ENCODE measurements around the gene SERINC2.
"Not testable (repeated sequence)": the region's sequence is repeated elsewhere in the genome, so short reads cannot be mapped to it uniquely, and the experiment has no call there.

Gene SERINC2

DNA sequence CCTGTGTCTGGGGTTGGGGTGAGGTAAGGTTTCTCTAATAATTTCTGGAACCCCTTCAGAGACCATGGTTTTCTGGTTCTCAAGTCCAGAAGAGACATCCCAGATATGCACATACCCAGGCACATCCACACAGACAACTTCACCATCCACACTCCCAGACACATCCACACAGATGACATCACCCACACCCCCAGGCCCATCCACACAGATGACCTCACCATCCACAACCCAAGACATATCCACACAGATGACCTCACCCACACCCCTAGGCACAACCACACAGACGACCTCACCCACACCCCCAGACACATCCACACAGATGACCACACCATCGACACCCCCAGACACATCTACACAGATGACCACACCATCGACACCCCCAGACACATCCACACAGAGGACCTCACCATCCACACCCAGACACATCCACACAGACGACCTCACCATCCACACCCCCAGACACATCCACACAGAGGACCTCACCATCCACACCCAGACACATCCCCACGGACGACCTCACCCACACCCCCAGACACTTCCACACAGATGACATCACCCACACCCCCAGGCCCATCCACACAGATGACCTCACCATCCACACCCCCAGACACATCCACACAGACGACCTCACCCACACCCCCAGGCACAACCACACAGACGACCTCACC lies 26.3 kb upstream of the SERINC2 start:
- ATAC-seq = not testable (repeated sequence)

DNA sequence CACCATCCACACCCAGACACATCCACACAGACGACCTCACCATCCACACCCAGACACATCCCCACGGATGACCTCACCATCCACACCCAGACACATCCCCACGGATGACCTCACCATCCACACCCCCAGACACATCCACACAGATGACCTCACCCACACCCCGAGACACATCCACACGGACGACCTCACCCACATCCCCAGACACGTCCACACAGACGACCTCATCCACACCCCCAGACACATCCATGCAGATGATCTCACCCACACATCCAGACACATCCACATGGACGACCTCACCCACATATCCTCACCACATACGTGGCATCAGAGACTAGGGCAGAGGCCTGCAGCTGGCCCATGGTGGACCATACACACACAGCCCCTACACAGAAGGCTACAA lies 25.4 kb upstream of the SERINC2 start:
- ATAC-seq = no peak

DNA sequence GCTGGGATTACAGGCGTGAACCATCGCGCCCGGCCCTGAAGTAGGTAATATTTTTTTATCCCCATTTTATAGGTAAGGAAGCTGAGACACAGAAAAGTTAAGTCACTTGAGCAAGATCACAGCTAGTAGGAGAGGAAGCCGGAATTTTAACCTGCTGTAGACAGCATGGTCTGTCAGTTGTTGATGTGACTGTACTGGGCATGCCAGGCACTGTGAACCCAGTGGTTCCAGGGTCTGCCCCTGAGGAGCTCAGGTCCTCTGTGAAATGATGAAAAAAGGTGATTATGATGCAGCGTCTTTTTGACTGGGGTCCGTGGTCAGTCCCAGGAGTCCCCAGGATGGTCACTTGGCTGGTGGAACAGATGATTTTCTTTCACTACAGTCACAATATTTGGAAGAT lies 23.4 kb upstream of the SERINC2 start:
- ATAC-seq = no peak

DNA sequence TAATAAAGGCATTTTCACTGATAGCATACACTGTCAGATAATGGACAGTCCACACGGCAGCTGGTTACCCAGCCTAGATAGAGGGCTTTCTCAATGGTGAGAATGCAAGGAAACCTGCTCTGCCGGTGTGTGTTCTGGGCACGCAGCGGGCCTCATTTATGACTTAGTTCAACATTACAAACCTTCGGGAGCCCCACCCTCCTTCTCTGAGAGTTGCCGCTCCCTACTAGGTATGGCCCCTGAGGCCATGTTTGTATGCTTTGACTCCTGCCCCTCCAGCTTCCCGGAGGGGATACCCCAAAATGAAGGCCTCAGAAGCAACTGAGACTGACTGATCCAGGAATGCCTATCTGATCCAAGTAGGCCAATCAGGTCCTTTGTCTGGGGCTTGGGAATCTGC lies 22.9 kb upstream of the SERINC2 start:
- ATAC-seq = no peak

DNA sequence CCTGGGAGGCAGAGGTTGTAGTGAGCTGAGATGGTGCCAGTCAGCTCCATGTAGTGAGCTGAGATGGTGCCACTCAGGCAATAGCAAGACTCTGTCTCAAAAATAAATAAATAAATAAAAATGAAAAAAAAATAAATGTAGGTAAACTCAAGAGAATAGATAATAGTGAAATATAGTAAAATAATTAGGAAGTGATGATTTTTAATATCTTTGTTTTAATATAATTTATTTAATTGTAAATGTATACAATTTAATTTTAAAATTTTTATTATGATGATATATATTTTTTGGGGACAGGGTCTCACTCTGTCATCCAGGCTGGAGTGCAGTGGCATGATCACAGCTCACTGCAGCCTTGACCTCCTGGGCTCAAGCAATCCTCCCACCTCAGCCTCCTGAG lies 19.6 kb upstream of the SERINC2 start:
- no peak for ATAC-seq

DNA sequence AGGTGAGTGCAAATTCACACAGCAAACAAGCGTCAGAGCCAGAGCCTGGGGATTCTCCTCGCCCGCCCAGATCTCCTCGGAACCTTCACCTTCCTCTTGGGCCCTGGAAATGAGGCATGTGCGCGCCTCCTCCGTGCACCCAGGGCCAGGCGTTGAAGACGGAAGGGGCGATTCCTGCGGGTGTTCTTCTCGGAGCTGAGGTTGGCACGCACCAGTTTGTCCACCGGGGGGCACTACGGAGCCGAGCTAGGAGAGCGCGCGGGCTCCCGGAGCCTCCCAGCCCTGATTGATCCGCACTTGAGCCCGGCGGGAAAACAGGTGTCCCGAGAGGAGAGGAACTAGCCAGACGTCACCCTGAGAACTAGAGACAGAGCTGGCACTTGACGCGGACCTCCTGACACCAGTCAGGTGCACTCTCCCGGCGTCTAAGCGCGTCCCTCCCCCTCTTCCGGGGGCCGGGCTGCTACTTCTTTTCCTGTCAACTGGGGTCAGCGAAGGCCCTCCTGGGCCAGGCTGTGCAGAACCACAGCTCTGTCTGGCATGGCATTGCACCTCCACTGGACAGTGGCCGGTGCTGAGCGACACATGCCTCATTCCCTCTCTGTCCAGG lies 18.3 kb upstream of the SERINC2 start:
- ATAC-seq = peak; percentile 86 to 91

DNA sequence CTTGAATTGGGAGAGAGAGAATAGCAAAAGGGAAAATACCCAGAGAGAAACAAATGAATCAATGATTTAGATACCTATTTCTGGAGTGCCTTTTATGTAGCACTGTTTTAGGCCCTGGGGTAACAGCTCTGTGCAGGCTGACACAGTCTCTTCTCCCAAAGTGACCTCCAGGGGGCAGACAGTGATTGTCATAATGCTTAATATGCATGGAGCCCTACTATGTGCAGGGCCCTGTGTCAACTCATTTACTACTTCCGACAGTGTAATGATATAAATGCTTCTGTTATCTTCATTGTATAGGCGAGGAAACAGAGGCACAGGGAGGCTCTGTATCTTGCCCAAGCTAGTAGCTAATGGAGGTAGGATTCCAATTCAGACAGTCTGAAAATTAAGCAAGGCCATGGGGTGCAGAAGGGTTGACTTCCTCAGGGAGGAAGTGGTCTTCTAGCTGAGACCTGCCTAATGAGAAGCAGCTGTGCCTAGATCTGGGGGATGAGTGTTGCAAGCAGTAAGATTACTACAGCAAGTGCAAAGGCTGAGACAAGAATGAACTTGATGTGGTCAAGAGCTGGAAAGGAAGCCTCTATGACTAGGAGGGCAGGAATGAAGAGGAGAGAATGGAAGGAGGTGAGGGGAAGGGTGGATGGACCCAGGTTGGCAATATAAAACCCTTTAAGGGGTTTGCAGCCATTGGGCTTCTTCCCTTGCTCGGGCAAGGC lies 16.2 kb upstream of the SERINC2 start:
- ATAC-seq = no peak

DNA sequence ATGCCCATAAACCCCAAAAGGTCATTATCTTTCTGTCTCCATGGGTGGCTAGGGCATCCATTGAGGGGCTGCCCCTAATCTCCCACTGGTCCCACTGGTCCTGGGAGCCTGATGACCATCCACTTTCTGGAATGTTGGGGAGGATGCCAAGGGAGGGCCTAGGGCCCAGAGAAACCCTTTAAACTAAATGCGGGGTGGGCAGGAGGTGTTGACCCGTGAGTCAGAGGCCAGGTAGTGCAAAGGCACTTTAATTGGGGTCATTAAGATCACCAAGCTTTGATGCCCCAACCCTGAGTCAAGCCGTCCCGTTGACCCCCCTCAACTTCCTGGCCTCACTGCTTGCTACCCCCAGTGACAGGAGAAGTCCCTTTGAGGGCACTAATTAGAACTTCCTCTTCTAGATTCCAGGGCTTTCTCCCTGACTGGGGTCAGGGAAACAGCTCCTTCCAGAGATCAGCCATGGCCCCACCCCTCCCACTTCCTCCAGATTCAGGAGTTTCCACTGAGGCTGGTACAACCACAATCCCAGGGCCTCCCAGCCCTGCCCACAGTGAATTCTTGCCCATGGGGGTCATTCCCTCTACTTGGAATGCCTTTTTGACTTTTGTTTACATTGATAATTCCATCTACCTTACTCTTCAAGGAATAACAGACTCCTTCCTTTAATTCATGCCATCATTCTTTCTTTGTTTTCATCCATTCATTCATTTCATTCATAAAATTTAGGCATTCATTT lies 15.5 kb upstream of the SERINC2 start:
- no peak for ATAC-seq

DNA sequence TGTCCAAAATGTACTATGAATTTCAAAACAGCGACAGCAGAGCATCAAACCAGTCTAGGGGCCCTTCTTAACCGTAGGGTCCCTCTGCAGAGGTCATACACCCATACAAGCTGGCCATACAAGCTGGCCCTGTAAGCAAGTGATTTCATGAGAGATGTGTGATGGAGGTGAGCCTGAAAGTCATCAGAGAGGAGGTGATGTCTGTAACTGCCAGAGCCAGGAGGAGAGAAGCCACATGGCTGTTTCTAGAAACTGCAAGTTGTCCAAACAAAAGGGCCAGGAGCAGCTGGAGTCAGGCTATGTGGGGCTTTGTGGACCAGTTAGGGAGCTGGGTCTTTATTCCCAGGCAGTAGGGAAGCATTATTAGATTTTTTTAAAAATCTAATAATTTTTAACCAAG lies 14.8 kb upstream of the SERINC2 start:
- no peak for ATAC-seq

DNA sequence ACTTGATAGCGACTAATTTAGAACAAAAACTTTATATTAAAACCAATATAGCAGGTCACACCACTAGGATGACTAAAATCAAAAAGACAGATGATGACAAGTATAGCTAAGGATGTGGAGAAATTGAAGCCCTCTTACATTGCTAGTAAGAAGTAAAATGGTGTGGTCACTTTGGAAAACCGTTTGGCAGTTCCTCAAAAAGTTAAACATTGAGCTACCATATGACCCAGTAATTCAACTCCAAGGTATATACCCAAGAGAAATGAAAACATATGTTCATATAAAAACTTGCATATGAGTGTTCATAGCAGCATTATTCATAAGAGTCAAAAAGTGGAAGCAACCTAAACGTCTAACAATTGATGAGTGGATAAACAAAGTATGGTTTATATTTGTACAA lies 13.0 kb upstream of the SERINC2 start:
- no peak for ATAC-seq

DNA sequence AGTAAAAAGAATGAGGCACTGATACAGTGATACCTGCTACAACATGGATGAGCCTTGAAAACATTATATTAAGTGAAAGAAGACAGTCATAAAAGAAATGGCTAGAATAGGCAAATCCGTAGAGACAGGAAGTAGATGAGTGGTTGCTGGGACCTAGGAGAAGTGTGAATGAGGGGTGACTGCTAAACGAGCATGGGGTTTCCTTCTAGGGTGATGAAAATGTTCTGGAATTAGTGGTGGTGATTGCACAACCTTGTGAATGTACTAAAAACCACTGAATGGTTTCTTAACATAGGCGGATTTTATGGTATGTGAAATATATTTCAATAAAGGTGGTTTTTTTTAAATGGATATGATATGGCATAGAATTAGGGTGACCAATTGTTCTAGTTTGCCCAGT lies 12.6 kb upstream of the SERINC2 start:
- ATAC-seq = no peak

DNA sequence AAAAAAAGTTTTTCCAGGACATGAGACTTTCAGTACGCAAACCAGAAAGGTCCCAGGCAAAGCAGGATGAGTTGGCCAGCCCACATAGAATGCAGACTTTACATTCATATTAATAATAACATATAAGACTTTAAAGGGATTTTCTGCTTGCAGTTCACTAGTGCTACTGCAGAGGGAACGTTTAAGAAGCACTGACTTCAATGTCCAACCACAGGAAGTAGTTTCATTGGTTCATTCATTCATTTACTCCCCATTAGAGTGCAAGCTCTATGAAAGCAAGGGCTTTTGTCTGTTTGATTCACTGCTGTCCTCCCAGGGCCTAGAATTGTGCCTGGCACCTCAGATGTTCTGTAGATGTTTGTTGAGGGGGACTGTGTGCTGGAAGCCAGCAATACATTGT lies 11.8 kb upstream of the SERINC2 start:
- no peak for ATAC-seq

DNA sequence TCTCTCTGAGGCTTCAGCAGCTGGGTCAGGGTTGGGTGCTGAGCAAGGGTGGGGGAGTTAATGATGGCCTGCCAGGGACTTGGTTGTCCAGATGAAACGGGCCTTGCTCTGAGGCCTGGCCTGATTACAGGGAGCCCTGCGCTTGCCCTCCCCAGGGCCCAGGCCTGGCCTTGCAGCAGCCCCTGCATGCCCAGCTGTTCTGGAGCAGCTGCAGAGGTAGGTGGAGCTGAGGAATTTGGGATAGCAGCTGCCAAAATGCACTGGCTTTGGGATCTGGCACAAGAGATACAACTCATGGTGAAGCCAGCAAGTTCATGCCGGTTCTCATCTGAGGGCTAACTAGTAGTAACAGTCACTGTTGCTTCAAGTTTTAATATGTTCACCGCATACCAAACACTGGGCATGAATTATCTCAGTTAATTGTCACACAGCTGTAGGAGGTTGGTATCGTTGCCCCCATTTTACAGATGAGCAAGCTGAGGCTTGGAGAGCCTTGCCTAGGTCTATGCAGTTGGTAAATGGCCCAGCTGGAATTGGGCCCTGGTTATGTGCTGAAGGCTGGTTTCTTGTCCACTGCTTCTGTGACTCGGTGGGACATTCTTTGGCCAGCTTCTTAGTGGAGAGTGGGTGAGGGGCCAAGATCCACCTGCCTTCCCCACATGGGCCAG lies 7.3 kb upstream of the SERINC2 start:
- no peak for ATAC-seq

DNA sequence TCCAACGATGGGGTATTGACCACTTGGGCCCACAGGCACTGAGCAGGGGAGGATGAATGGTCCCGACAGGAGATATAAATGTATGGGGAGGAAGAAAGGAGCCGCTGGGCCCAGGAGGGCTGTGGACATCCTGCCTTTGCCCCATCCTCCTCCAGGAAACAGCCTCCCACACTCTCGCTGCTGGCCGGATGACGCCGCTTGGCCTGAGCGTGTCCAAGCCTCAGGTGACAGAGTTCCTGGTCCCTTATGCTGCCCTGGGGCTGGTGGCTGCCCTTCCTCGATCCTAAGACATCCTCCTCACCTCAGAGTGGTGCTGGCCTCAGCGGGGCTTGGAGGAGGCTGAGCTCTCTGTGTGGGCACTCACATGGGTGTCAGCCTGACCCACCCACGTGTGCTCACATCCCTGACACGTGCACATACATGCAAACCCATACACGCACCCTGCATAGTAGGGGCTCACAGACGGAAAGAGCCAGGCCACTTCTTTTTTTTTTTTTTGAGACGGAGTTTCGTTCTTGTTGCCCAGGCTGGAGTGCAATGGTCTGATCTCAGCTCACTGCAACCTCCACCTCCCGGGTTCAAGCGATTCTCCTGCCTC lies 5.9 kb upstream of the SERINC2 start:
- no peak for ATAC-seq

DNA sequence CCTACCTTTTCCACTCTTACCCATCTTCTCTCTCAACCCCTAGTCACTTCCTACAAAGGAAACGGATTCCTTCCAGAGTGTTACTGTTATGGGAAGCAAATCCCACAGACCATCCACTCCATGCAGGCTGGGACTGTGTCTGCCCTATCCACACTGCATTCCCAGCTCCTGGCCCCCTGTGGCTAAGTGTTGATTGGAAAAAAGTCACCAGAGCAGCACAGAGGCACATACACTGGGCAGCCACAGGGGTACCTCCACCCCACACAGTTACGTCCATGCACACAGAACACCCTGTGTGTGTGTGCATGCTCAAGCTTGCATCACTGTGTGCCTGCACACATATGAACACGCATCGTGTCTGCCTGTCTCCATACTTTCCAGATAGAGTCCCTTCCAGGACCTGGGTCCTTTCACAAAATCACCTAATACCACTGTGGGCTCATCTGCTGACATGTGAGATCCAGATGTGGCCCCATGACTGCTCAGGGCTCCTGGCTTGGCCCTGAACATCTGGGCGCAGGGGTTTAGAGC lies 4.2 kb upstream of the SERINC2 start:
- ATAC-seq = no peak

DNA sequence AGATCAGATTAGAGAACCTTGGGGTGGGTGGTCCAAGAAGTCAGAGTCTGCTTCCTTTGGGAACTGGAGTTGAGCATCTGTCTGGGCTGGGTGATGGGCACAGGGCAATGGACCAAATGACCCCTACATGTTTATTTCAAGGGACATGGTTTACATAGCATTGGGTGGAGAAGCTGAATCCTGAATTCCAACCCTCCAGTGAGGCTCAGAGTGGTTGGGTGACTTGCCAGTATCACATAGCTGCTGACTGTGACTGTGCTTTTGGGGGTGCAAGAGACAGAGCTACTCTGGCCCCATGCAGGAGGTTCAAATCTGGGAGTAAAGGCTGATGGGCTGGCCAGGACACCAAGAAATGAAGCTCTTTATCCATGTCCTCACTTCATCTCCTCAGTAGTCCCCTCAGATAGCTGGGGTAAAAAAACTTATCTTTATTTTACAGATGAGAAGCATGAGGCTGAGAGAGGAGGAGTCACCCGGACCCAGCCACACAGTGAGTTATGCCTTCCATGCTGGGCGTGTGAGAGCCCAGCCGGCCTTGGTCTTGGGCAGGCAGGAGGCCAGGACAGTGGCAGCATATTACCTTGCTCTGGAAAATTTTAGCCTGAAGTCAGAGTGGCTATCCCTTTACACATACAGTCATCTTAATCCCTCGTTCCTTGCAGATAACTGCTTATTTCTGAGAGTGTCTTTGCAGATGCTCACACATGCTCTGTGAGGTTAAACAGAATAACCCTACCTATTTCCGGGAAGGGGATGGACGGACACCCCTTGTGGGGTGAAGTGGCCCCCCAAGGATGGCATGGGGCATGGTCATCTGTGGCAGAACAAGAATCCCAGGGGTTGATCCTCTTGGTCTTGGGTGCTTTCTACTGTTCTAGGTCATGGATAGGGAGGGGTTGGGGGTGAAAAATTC lies 2.8 kb upstream of the SERINC2 start:
- no peak for ATAC-seq

DNA sequence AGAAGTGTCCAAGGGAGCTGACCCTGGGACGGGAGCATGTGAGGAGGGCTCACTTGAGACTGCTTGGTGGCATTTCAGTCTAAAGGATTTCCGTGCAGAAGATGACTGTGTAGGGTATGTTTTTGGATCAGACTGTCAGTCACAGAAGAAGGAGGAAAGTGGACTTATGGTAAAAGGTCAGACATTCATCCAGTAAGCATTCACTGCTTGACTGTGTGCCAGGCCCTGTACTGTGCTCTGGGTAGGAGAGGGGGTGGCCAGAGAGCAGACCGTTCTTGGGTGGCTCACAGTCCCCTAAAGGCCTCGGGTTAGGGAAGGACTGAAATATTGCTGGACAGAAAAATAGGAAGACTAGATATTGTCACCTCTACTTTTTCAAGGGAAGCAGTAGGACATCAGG lies 2.1 kb upstream of the SERINC2 start:
- no peak for ATAC-seq

DNA sequence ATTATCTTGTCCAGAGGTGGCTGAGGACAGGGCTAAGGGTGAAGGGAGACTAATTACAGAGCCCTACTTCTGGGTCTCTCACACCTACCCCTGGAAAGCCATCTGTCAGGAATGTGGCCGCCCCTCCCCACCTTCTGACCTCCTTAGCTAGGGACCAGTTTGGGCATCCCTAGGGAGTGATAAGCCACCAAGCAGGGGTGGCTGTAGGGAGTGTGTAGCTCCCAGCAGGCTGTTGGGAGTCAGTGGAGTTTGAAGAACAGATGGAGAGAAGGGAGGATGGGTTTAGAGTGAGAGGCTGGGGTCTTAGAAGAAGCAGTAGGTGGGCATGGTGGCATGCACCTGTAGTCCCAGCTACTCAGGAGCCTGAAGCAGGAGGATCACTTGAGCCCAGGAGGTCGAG lies 808 bp upstream of the SERINC2 start:
- no peak for ATAC-seq

DNA sequence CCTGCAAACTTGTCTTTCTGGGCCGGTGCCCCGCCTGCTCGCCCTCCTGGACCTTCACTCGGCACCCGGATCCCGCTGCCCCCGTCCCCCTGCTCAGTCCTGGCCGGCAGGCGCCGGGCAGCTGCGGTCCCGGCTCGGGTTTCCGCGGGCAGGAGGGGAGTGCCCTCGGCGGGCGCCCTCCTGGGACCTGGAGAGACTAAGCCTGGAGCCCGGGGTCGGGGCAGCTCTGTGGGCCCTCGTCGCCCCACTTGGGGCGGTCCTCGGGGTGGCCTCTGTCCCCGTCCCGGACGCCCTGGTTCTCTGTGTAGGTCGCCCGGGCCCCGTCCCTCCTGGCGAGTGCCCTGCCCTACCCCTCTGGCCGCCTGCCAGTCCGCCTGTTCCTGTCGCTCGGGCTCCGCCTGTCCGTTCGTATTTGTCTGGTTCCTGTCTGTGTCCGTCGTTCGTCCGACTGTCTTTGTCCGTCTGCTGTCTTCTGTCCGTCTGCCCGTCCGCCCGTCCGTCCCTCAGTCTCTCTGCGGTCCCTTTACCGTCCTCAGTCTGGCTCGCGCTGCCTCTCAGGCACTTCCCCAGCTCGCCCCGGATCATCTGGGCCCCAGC lies 490 bp downstream of the SERINC2 start:
- no peak for ATAC-seq

DNA sequence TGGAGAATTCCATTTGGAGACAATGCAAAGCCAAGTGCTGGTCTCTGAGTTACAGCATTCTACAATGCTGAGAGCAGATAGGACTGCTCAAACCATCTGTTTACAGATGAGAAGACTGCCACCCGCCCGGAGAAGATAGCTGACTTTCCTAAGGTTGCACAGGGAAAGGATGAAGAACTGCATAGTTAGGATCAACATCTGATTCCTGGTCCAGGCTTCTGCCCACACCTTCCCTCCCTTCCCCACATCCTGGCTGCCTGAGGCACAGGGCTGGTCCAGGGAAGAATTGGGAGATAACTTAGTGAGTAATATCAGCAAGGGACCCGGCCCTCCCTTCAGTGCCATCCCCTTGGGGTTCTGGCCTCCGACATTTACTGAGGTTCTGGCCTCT lies 2.0 kb downstream of the SERINC2 start:
- no peak for ATAC-seq

DNA sequence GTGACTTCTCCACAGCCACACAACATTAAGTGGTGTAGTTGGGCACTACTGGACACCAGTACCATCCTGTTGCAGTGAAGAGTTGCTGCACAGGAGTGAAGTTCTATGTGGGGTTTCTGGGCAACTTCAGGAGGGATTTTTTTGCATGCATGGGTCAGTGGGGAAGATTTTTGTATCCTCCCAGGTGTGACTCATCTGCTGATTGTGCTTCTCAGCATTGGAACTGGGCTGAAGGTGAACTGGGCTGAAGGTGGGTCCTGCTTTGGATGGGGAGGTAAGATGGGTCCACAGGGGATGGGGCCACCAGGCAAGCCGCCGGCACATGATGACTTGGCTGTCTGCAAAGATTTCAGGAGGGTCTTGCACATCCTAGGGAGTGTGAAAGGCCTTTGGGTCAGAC lies 2.6 kb downstream of the SERINC2 start:
- no peak for ATAC-seq

Measured in activated CD4-positive, CD25-positive, alpha-beta regulatory T cell treated with anti-CD3 and anti-CD28 coated beads, Interleukin-2, amount 50 U/mL, for 24 hours (primary cell).